Measurements from ENCODE around the gene CELSR3. TPM values are rescaled to one million over a fixed set of nuclear protein-coding genes. Genes with fewer than 3 reads are reported as not detected.

The CELSR3 gene
- total RNA-seq, 1 experiment from 2014 or later = 23.9 TPM

DNA sequence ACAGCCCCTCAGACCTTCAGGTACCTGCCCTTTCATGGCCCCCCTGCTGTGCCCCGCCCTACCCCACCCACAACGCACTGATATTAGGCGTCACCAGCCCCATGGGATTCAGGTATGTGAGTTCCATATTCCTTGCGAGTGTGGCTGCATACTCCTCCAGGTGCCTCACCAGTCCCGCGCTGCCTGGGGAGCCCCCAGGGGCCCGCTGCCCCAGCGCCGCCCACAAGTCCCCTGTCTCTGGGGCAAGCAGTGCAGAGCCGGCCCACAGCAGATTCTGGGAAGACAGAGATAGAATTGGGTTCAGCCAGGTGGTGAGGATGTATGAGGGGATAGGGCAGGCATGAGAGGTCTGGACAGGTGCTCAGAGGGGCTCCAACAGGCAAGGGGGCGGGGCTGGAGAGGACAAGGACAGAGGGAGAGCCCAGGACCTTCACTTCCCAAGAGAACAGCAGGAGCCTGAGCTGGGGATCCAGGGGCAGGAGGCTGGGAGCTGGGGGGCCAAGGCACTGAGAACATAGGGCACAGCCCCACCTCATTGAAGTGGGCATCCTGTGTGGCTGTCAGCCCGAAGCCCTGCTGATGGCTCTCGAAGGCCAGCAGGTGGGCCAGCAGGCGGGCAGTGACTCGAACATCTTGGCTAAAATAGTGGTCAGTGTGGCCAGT, 14.4 kb downstream of the CELSR3 start:
- Histone ChIP-seq H3K9me3 (ENCODE audit: control insufficient read depth, low read depth, low read length) (no peaks in the 10 kb centered on the region), H2BK5ac (ENCODE audit: insufficient read length, low read length) (no peak overlapping the region), H3K79me1 (ENCODE audit: insufficient read depth, low read depth, low read length, poor library complexity, severe bottlenecking) (no peaks in the 10 kb centered on the region), H3K18ac (ENCODE audit: insufficient read length, low read depth, low read length) (no peak overlapping the region), H3K4me2 (ENCODE audit: insufficient read depth, insufficient read length, low read length) (no peak overlapping the region), H3K4me1 (ENCODE audit: insufficient read depth, low read length) (no peaks in the 10 kb centered on the region), H3K9ac (ENCODE audit: extremely low read depth, insufficient read length, low read length) (no peak overlapping the region), H3K23me2 (ENCODE audit: insufficient read length, low read depth, low read length, poor library complexity, severe bottlenecking) (no peaks in the 10 kb centered on the region), H2AK5ac (ENCODE audit: insufficient read length, low read length) (no peak overlapping the region), H2AFZ (ENCODE audit: low read length) (no peak overlapping the region), H3T11ph (ENCODE audit: low read length) (no peak overlapping the region), H2BK12ac (ENCODE audit: insufficient read length, low read depth, low read length) (no peak overlapping the region), H3K56ac (ENCODE audit: insufficient read length, low read depth, low read length) (no peak overlapping the region), H4K91ac (ENCODE audit: insufficient read length, low read depth, low read length) (no peak overlapping the region), H3K27ac (ENCODE audit: insufficient read length, low read depth, low read length) (no peak overlapping the region), H4K5ac (ENCODE audit: insufficient read length, low read depth, low read length) (no peak overlapping the region), H4K8ac (replicated peaks; ENCODE audit: insufficient read length, low read depth, low read length) (no peak overlapping the region), H3K27me3 (ENCODE audit: insufficient read depth, low read length) (no peaks in the 10 kb centered on the region), H3K4ac (ENCODE audit: low read depth, low read length) (no peak overlapping the region), H4K20me1 (ENCODE audit: control insufficient read depth, insufficient read depth, insufficient read length) (peaks cover 2% of the 10 kb centered on the region), H3K79me2 (ENCODE audit: insufficient read depth, low read length) (no peaks in the 10 kb centered on the region), H3K14ac (ENCODE audit: insufficient read depth, low read length) (no peak overlapping the region), H3K23ac (ENCODE audit: insufficient read length, low read depth, low read length) (no peak overlapping the region), H2BK20ac (ENCODE audit: low read depth, low read length, poor library complexity, severe bottlenecking) (no peak overlapping the region), H2BK15ac (ENCODE audit: low read depth, low read length) (no peak overlapping the region), H2BK120ac (ENCODE audit: low read depth, low read length, poor library complexity, severe bottlenecking) (no peak overlapping the region)
- no peak for DNase-seq
- Mint-ChIP-seq H3K27me3 (ENCODE audit: low read depth) (peaks cover 2% of the 10 kb centered on the region; the same call in 1 of the 2 replicates), H3K4me3 (no peak overlapping the region), H3K9me3 (no peaks in the 10 kb centered on the region), H3K27ac (no peak overlapping the region; a peak in 1 of 7 replicates), H3K4me1 (no peaks in the 10 kb centered on the region), H3K36me3 (ENCODE audit: insufficient read depth in 1 of 3, low read depth in 3 of 3) (peaks cover 25 to 54% (median 54%) of the 10 kb centered on the region in 3 experiments)
- TF ChIP-seq, protein P1, sequence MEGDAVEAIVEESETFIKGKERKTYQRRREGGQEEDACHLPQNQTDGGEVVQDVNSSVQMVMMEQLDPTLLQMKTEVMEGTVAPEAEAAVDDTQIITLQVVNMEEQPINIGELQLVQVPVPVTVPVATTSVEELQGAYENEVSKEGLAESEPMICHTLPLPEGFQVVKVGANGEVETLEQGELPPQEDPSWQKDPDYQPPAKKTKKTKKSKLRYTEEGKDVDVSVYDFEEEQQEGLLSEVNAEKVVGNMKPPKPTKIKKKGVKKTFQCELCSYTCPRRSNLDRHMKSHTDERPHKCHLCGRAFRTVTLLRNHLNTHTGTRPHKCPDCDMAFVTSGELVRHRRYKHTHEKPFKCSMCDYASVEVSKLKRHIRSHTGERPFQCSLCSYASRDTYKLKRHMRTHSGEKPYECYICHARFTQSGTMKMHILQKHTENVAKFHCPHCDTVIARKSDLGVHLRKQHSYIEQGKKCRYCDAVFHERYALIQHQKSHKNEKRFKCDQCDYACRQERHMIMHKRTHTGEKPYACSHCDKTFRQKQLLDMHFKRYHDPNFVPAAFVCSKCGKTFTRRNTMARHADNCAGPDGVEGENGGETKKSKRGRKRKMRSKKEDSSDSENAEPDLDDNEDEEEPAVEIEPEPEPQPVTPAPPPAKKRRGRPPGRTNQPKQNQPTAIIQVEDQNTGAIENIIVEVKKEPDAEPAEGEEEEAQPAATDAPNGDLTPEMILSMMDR (conservative IDR thresholded peaks at IDR 0.05) = no peak
- no CpG with 5 or more reads among the region's 15 CpGs for WGBS (ENCODE audit: extremely low coverage, insufficient read length, low lambda C conversion rate)

Data from H9 (cell line).